Muscle layer of colon (tissue), 2 donors: Measurements from ENCODE around the gene SMIM38.

Experiments
- H3K27ac ChIP-seq: one replicate; pipeline ENCODE4 v1.7.0; 2013; ENCODE audit warnings: low read depth, mild to moderate bottlenecking, low read length, moderate library complexity
- H3K27me3 ChIP-seq, 2 donors: one replicate each; pipeline ENCODE4 v1.7.0; 2013; ENCODE audit warnings: low read length in 2 of 2, mild to moderate bottlenecking in 2 of 2; ENCODE audit not compliant: insufficient read depth in 2 of 2, control insufficient read depth in 1 of 2
- H3K36me3 ChIP-seq: one replicate; pipeline ENCODE4 v1.7.0; 2013; ENCODE audit warnings: mild to moderate bottlenecking, low read length; ENCODE audit not compliant: insufficient read depth
- H3K4me1 ChIP-seq: one replicate; pipeline ENCODE4 v1.7.0; 2013; ENCODE audit warnings: mild to moderate bottlenecking, low read length; ENCODE audit not compliant: insufficient read depth
- H3K4me3 ChIP-seq, 2 donors: one replicate each; pipeline ENCODE4 v1.7.0; 2013; ENCODE audit warnings: low read length in 2 of 2, low read depth in 1 of 2, mild to moderate bottlenecking in 1 of 2, moderate library complexity in 1 of 2
- H3K9ac ChIP-seq: one replicate; pipeline ENCODE4 v1.7.0; 2013; ENCODE audit warnings: low read length
- H3K9me3 ChIP-seq: one replicate; pipeline ENCODE4 v1.7.0; 2013; ENCODE audit warnings: mild to moderate bottlenecking, low read length
- donor health status: abdominal sarcoma.
- donor health status: Adenocarcinoma of cecum.

Gene SMIM38

DNA sequence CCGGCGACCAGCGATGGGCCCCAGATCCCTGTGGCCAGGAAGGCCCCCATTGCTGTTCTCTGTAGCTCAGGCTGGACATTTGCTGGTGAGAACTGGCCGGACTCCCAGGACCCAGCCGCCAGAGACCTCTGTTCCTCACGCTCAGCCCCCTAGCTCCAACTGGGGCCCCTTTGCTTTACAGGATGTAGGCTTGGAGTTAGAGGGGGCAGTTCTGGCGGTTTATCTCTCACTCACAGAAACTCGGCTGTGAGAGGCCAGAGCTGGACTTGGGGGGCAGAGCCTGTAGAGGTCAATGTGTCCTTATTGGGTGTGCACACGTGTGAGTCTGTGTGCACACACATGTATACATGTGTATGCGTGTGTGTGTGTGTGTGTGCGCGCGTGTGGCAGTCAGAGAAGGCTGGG lies 502 bp downstream of the SMIM38 start:
- H3K9ac ChIP-seq, result no peak overlapping the region
- no peaks in the 10 kb centered on the region for H3K36me3 ChIP-seq
- no peaks in the 10 kb centered on the region for H3K9me3 ChIP-seq
- no peaks in the 10 kb centered on the region for H3K27me3 ChIP-seq
- H3K4me1 ChIP-seq, result peaks cover 15% of the 10 kb centered on the region
- H3K27ac ChIP-seq, result no peak overlapping the region
- no peak overlapping the region for H3K4me3 ChIP-seq

DNA sequence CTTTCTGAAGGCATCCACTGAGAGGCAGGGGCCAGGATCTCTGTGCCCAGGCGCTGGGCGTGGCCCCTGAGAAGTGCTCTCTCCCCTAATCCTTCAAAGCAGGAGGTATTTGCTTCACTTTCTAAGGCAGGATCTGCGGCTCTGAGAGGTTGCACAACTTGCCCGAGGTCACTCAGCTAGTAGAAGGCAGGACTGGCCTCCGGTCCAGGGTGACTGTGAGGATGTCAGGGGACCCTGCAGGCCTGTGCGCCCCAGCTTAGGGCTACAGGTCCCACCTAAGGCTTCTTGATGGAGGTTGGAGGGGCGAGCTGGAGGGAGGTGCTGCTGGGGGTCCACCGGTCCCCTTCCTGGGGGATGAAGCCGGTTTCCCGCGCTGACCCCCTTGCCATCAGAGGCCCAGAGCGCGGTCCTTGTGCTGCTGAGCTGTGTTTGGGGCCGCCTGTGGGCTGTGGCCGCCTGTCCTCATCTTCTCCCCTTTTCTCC lies 979 bp downstream of the SMIM38 start:
- Histone ChIP-seq H3K9me3 (no peaks in the 10 kb centered on the region), H3K9ac (no peak overlapping the region), H3K27me3 (no peaks in the 10 kb centered on the region), H3K36me3 (no peaks in the 10 kb centered on the region), H3K4me3 (peak overlapping the region in 1 of 2 donors; percentile 18), H3K4me1 (peaks cover 15% of the 10 kb centered on the region), H3K27ac (peak overlapping the region; percentile 21)

DNA sequence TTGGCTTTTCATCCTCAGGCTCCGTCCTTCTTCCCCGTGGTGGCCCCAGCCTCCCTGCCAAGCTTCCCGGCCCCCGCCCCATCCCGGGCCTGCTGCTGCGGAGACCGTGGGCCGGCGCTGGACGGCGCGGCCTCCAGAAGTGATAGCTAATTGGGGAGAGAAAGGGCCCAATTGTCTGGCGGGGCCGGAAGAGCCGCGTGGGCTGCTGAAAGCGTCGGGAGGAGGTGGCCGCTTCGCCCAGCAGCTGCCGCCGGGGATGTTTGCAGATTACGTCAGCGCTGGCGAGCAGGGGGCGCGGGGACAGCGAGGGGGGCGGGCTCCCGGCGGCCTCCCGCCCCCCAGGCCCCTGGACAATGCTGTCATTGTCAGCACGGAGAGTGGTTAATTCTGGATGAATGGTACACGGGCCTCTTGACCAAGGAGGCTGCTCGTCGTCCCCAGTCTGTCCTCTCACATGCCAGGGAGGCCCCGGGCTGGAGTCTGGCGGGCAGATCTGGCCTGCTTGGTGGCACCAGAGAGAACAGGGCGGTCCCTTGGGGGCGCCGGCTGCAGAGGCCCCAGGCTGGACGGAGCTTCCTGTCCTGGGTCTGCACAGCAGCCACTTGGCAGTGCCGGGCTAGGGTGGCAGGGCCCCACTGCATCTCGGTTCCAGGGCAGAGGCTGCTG lies 1.6 kb downstream of the SMIM38 start:
- no peaks in the 10 kb centered on the region for H3K36me3 ChIP-seq
- no peak overlapping the region for H3K9ac ChIP-seq
- peak overlapping the region in 1 of 2 donors; percentile 18 for H3K4me3 ChIP-seq
- H3K27me3 ChIP-seq, result no peaks in the 10 kb centered on the region
- peak overlapping the region; percentile 21 for H3K27ac ChIP-seq
- H3K9me3 ChIP-seq, result no peaks in the 10 kb centered on the region
- peaks cover 15% of the 10 kb centered on the region for H3K4me1 ChIP-seq

DNA sequence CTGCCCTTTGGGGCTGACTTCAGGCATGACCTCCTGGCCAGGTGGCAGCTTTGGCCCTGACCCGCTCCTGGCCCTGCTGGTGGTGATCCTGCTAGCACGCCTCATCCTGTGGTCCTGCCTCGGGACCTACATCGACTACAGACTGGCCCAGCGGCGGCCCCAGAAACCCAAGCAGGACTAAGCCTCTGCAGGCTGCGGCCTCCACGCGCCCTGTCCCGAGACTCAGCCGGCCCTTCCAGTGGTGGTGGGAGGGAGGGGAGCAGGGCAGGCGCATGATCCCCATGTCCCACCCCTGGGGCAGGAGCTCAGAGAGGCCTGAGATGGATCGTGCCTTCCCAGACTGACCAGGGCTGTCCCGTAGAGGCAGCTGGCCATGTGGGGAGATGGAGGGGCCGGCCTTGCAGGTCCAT lies 2.1 kb downstream of the SMIM38 start:
- Histone ChIP-seq H3K4me3 (no peak overlapping the region), H3K27ac (no peak overlapping the region), H3K9ac (no peak overlapping the region)

DNA sequence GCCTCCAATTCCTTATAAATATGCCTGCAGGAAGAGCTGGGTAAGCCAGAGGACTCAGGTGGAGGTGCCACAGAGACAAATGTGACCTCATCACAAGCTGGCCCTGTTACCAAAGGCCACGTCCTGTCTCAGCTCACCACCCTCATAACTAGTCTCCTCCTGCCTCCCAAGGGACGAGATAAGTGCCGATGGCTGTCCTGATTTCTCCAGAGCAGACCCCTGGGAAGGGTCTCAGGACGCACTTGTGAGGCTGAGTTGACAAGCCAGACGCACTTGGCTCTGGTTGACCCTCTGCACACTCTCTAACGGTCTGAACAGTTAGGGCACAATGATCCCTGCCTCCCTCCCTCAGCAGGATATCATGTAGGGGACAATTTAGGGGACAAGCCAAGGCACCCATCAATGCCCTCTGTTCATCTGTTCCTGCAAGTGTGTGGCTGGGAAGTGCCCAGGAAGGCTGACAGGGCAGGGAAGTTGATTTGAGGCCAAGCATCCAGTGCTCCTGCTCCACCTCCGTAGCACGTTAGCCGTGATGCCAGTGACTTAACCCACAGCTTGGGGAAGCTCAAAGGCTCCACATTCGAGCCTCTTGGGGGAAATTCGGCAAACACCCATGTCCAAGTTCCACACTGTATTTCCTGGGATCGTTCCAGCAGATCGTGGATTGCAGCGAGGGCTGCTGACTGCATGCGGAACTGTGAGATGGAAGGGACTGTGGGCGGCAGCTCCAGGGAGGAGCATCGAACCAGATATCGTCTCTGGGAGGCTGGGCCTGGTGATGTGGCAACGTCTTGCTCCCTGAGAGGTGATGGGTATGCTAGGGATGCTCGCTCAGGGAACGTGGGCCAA lies 2.8 kb downstream of the SMIM38 start:
- no peak overlapping the region for H3K9ac ChIP-seq

More for the DNA sequence above, 2.1 kb downstream of the SMIM38 start:
- Histone ChIP-seq H3K4me1 (peaks cover 15% of the 10 kb centered on the region), H3K27me3 (no peaks in the 10 kb centered on the region), H3K9me3 (no peaks in the 10 kb centered on the region), H3K36me3 (no peaks in the 10 kb centered on the region)

DNA sequence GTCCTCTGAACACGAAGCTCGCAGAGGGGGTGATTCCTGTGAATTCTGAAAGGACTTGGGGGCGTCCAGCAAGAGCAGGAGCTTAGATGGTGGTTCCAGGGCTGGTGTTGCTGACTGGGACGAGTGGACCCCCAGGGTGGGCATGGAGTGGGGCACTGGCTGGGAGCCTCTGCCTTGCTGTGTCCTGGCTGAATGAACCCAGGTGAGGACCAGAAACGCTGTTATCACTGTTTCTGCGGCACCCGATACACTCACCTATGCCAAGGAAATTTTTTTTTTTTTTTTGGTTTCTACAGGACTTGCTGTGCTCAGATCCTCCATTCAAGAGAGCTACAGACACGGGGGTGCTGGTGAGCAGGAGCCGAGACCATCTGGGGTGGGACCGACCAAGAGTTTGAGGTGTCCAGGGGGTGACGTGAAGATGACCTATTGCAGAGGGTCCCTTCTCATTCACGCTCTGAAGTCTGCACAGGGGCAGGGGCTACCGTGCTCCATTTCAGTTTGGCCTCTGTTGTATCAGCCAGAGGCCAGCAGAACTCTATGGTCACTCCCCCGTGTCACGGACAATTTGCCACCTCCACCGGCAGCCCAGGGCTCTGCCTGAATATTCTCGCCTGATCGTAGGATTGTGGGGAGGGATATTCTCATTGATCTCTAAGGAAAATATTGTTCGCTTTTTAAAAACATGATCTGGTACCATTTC lies 3.6 kb downstream of the SMIM38 start:
- Histone ChIP-seq H3K36me3 (no peaks in the 10 kb centered on the region), H3K9me3 (no peaks in the 10 kb centered on the region), H3K27ac (no peak overlapping the region), H3K27me3 (no peaks in the 10 kb centered on the region), H3K4me3 (no peak overlapping the region), H3K4me1 (peaks cover 15% of the 10 kb centered on the region), H3K9ac (no peak overlapping the region)

More for the DNA sequence above, 2.8 kb downstream of the SMIM38 start:
- Histone ChIP-seq H3K36me3 (no peaks in the 10 kb centered on the region), H3K9me3 (no peaks in the 10 kb centered on the region), H3K27ac (no peak overlapping the region), H3K4me1 (peaks cover 15% of the 10 kb centered on the region), H3K27me3 (no peaks in the 10 kb centered on the region), H3K4me3 (no peak overlapping the region)

- no peaks in the 10 kb centered on the region for H3K9me3 ChIP-seq
- no peak overlapping the region for H3K4me3 ChIP-seq
- no peak overlapping the region for H3K9ac ChIP-seq
- H3K27ac ChIP-seq, result no peak overlapping the region
- H3K4me1 ChIP-seq, result peaks cover 15% of the 10 kb centered on the region
- H3K36me3 ChIP-seq, result no peaks in the 10 kb centered on the region
- no peaks in the 10 kb centered on the region for H3K27me3 ChIP-seq
Observed at GRCh38 chr11:69160296-69161116, 4.8 kb downstream of the SMIM38 start.

- Histone ChIP-seq H3K4me3 (no peak overlapping the region), H3K36me3 (no peaks in the 10 kb centered on the region), H3K4me1 (peaks cover 15% of the 10 kb centered on the region), H3K27ac (no peak overlapping the region), H3K9me3 (no peaks in the 10 kb centered on the region), H3K27me3 (no peaks in the 10 kb centered on the region), H3K9ac (no peak overlapping the region)
Observed at GRCh38 chr11:69161117-69161407, 5.3 kb downstream of the SMIM38 start.

- Histone ChIP-seq H3K4me1 (peaks cover 7% of the 10 kb centered on the region), H3K27ac (no peak overlapping the region), H3K9ac (no peak overlapping the region), H3K4me3 (no peak overlapping the region), H3K27me3 (no peaks in the 10 kb centered on the region), H3K36me3 (no peaks in the 10 kb centered on the region), H3K9me3 (no peaks in the 10 kb centered on the region)
Observed at GRCh38 chr11:69162505-69162904, 6.8 kb downstream of the SMIM38 start.

- no peaks in the 10 kb centered on the region for H3K36me3 ChIP-seq
- no peaks in the 10 kb centered on the region for H3K27me3 ChIP-seq
- no peaks in the 10 kb centered on the region for H3K9me3 ChIP-seq
- H3K9ac ChIP-seq, result no peak overlapping the region
- peaks cover 7% of the 10 kb centered on the region for H3K4me1 ChIP-seq
- no peak overlapping the region for H3K27ac ChIP-seq
- H3K4me3 ChIP-seq, result no peak overlapping the region
Observed at GRCh38 chr11:69163842-69164241, 8.1 kb downstream of the SMIM38 start.

GRCh38 chr11:69164824-69165223 lies 9.1 kb downstream of the SMIM38 start:
- Histone ChIP-seq H3K4me1 (peaks cover 7% of the 10 kb centered on the region), H3K27ac (no peak overlapping the region), H3K9ac (no peak overlapping the region), H3K36me3 (no peaks in the 10 kb centered on the region), H3K27me3 (no peaks in the 10 kb centered on the region), H3K4me3 (no peak overlapping the region), H3K9me3 (no peaks in the 10 kb centered on the region)
